LNCAP (cell line): ENCODE results near the gene SLC39A8.

Source experiments
- CTCF ChIP-seq: fragments of 450-650 bp; IDR thresholded peaks from 2 replicates; pipeline ENCODE4 v1.5.1; 2017; ENCODE audit warnings: mild to moderate bottlenecking

SLC39A8 gene

GRCh38 chr4:102308032-102308799 lies 37.1 kb downstream of the SLC39A8 start:
- TF ChIP-seq CTCF = no peak

- no peak for TF ChIP-seq CTCF
Observed at GRCh38 chr4:102305666-102306065, 39.6 kb downstream of the SLC39A8 start.

GRCh38 chr4:102302762-102303161 lies 42.5 kb downstream of the SLC39A8 start:
- TF ChIP-seq CTCF = no peak

GRCh38 chr4:102301167-102301566 lies 44.1 kb downstream of the SLC39A8 start:
- no peak for TF ChIP-seq CTCF

- peak; percentile 81 for TF ChIP-seq CTCF
Observed at GRCh38 chr4:102299354-102300107, 45.8 kb downstream of the SLC39A8 start.

- TF ChIP-seq CTCF = no peak
Observed at GRCh38 chr4:102298716-102299115, 46.6 kb downstream of the SLC39A8 start.

GRCh38 chr4:102295153-102295862 lies 50.0 kb downstream of the SLC39A8 start:
- no peak for TF ChIP-seq CTCF
